Neuronal stem cell (in vitro differentiated cells): ENCODE measurements around the gene CPSF2.

Experiments
- DNase-seq: peaks from one replicate; pipeline ENCODE4 v3.0.0-alpha.2; 2013; ENCODE audit warnings: low spot score
- H2AFZ ChIP-seq: one replicate; pipeline ENCODE4 v1.6.1; 2013; ENCODE audit warnings: mild to moderate bottlenecking, low read length, inconsistent platforms
- H2AK5ac ChIP-seq: 2 replicates; pipeline ENCODE4 v1.6.1; 2013; ENCODE audit warnings: low read depth, mild to moderate bottlenecking, inconsistent platforms, low read length, moderate library complexity, mixed read lengths
- H2BK120ac ChIP-seq: 2 replicates; pipeline ENCODE4 v1.6.1; 2013; ENCODE audit warnings: low read depth, mild to moderate bottlenecking, inconsistent platforms, low read length, moderate library complexity, mixed read lengths
- H2BK12ac ChIP-seq: one replicate; pipeline ENCODE4 v1.6.1; 2013; ENCODE audit warnings: low read length, inconsistent platforms
- H2BK15ac ChIP-seq: 2 replicates; pipeline ENCODE4 v1.6.1; 2013; ENCODE audit warnings: mild to moderate bottlenecking, low read length, inconsistent platforms, mixed read lengths
- H2BK5ac ChIP-seq: one replicate; pipeline ENCODE4 v1.6.1; 2013; ENCODE audit warnings: inconsistent platforms, mild to moderate bottlenecking, low read length, moderate library complexity
- H3K14ac ChIP-seq: one replicate; pipeline ENCODE4 v1.6.1; 2013; ENCODE audit warnings: low read length, inconsistent platforms
- H3K18ac ChIP-seq: 2 replicates; pipeline ENCODE4 v1.6.1; 2013; ENCODE audit warnings: low read length, inconsistent platforms
- H3K23ac ChIP-seq: 2 replicates; pipeline ENCODE4 v1.6.1; 2013; ENCODE audit warnings: low read depth, mild to moderate bottlenecking, mixed read lengths, low read length, inconsistent platforms; ENCODE audit not compliant: poor library complexity
- H3K27ac ChIP-seq: replicated peaks from 3 replicates; pipeline ENCODE4 v1.5.1; 2013; ENCODE audit warnings: low read length, inconsistent platforms
- H3K27me3 ChIP-seq, 3 experiments: 2 replicates each; pipeline ENCODE4 v1.6.1; 2013; ENCODE audit warnings: low read length in 3 of 3, mild to moderate bottlenecking in 2 of 3, inconsistent platforms in 1 of 3, low read depth in 1 of 3, mixed read lengths in 1 of 3, moderate library complexity in 1 of 3; ENCODE audit not compliant: control insufficient read depth in 3 of 3, insufficient read depth in 3 of 3
- H3K36me3 ChIP-seq, 2 donors: replicated peaks in 1 of 2; 2 replicates each; pipeline ENCODE4 v1.6.1; 2013; ENCODE audit warnings: low read length in 2 of 2; ENCODE audit not compliant: control insufficient read depth in 2 of 2, insufficient read depth in 2 of 2
- H3K4ac ChIP-seq: 2 replicates; pipeline ENCODE4 v1.6.1; 2013; ENCODE audit warnings: inconsistent platforms, mild to moderate bottlenecking, low read length, moderate library complexity
- H3K4me1 ChIP-seq, 2 donors: 1 replicate in 1 of 2; 2 replicates in 1 of 2; pipeline ENCODE4 v1.6.1; 2013; ENCODE audit warnings: low read length in 2 of 2, low read depth in 1 of 2; ENCODE audit not compliant: control insufficient read depth in 2 of 2, insufficient read depth in 1 of 2
- H3K4me2 ChIP-seq: one replicate; pipeline ENCODE4 v1.6.1; 2013; ENCODE audit warnings: mild to moderate bottlenecking, low read length, inconsistent platforms; ENCODE audit not compliant: insufficient read depth, poor library complexity, severe bottlenecking
- H3K4me3 ChIP-seq, 2 donors: 2 replicates each; pipeline ENCODE4 v1.5.1; 2013; ENCODE audit warnings: low read length in 2 of 2, mild to moderate bottlenecking in 2 of 2, inconsistent platforms in 1 of 2, moderate library complexity in 1 of 2
- H3K79me1 ChIP-seq: one replicate; pipeline ENCODE4 v1.6.1; 2013; ENCODE audit warnings: low read depth, mild to moderate bottlenecking, inconsistent platforms, low read length, moderate library complexity
- H3K9ac ChIP-seq: one replicate; pipeline ENCODE4 v1.6.1; 2013; ENCODE audit warnings: mild to moderate bottlenecking, low read depth, low read length, inconsistent platforms; ENCODE audit not compliant: poor library complexity
- H3K9me3 ChIP-seq, 2 donors: replicated peaks in 1 of 2; 2 replicates each; pipeline versions ENCODE3 to v1.6.1; 2013; ENCODE audit warnings: low read length in 2 of 2, mild to moderate bottlenecking in 2 of 2, inconsistent platforms in 1 of 2, low read depth in 1 of 2, mixed read lengths in 1 of 2, moderate library complexity in 1 of 2; ENCODE audit not compliant: control insufficient read depth in 2 of 2, insufficient read depth in 1 of 2
- H4K8ac ChIP-seq: one replicate; pipeline ENCODE4 v1.6.1; 2013; ENCODE audit warnings: low read depth, mild to moderate bottlenecking, inconsistent platforms, low read length, moderate library complexity
- H4K91ac ChIP-seq: one replicate; pipeline ENCODE4 v1.6.1; 2013; ENCODE audit warnings: low read length, low read depth, mild to moderate bottlenecking, inconsistent platforms; ENCODE audit not compliant: poor library complexity
- WGBS, 2 donors: extraction: QIAGEN DNeasy Blood & Tissue Kit; methylation state at CpG; one replicate each; pipeline ENCODE4 v1.1.7; 2013; ENCODE audit warnings: missing lambda C conversion rate in 2 of 2, mixed read lengths in 1 of 2; ENCODE audit not compliant: insufficient read length in 2 of 2, insufficient replicate concordance in 1 of 2; ENCODE audit errors: extremely low coverage in 2 of 2; 5-methylcytosine and 5-hydroxymethylcytosine counted together

The CPSF2 gene

GRCh38 chr14:92106143-92106926, 15.4 kb upstream of the CPSF2 start, which contains the start of gene ATXN3:
Gene ATXN3 (minus strand): TSS chr14:92106582. CDS start chr14:92106552, 30 bp downstream.
- no peak within 1 kb of the TSS for H4K91ac ChIP-seq
- H3K23ac ChIP-seq, result peak within 1 kb of the TSS; percentile 85
- DNase-seq, result peak; percentile 93
- no CpG with 5 or more reads among the region's 66 CpGs for WGBS, 2 donors
- peak within 1 kb of the TSS; percentile 61 for H2BK120ac ChIP-seq
- H3K14ac ChIP-seq, result no peak within 1 kb of the TSS
- peak within 1 kb of the TSS; percentile 43 for H4K8ac ChIP-seq
- peak within 1 kb of the TSS; percentile 100 for H3K18ac ChIP-seq
- H2BK15ac ChIP-seq, result no peak within 1 kb of the TSS
- peaks cover 9% of the 10 kb centered on the region for H3K79me1 ChIP-seq
- no peaks in the 10 kb centered on the region for H3K36me3 ChIP-seq
- peaks cover 3 to 9% of the 10 kb centered on the region in 2 donors for H3K4me1 ChIP-seq
- H3K4ac ChIP-seq, result peak within 1 kb of the TSS; percentile 37
- H2BK5ac ChIP-seq, result peak within 1 kb of the TSS; percentile 82
- no peak within 1 kb of the TSS for H2AK5ac ChIP-seq
- H3K4me2 ChIP-seq, result peak within 1 kb of the TSS; percentile 81
- peak within 1 kb of the TSS; percentile 50 for H3K27ac ChIP-seq
- H2AFZ ChIP-seq, result peak within 1 kb of the TSS; percentile 98
- H3K9ac ChIP-seq, result peak within 1 kb of the TSS; percentile 92
- no peaks in the 10 kb centered on the region for H3K27me3 ChIP-seq
- H3K9me3 ChIP-seq, result no peaks in the 10 kb centered on the region
- no peak within 1 kb of the TSS for H2BK12ac ChIP-seq
- H3K4me3 ChIP-seq, result peak within 1 kb of the TSS; percentile 73 to 100

GRCh38 chr14:92108345-92109254, 13.2 kb upstream of the CPSF2 start:
- Histone ChIP-seq H3K27me3 (no peaks in the 10 kb centered on the region), H3K27ac (no peak overlapping the region), H2AFZ (peak overlapping the region; percentile 83), H3K23ac (no peak overlapping the region), H3K79me1 (peaks cover 9% of the 10 kb centered on the region), H2BK15ac (no peak overlapping the region), H4K8ac (no peak overlapping the region), H3K4me3 (no peak overlapping the region), H3K4ac (no peak overlapping the region), H3K9ac (no peak overlapping the region), H3K14ac (no peak overlapping the region), H3K9me3 (no peaks in the 10 kb centered on the region), H3K4me2 (no peak overlapping the region), H3K36me3 (no peaks in the 10 kb centered on the region), H2BK12ac (no peak overlapping the region), H4K91ac (no peak overlapping the region), H2BK5ac (no peak overlapping the region), H3K18ac (peak overlapping the region; percentile 21), H3K4me1 (peaks cover 3 to 9% of the 10 kb centered on the region in 2 donors), H2BK120ac (no peak overlapping the region), H2AK5ac (no peak overlapping the region)
- no CpG with 5 or more reads among the region's 11 CpGs for WGBS, 2 donors
- no peak for DNase-seq

- Histone ChIP-seq H2BK5ac (no peak overlapping the region), H3K9me3 (no peaks in the 10 kb centered on the region), H3K18ac (no peak overlapping the region), H3K4me2 (no peak overlapping the region), H4K91ac (no peak overlapping the region), H2BK15ac (no peak overlapping the region), H2BK120ac (no peak overlapping the region), H3K4me1 (peaks cover 3 to 9% of the 10 kb centered on the region in 2 donors), H2AFZ (no peak overlapping the region), H3K27me3 (no peaks in the 10 kb centered on the region), H3K79me1 (peaks cover 6% of the 10 kb centered on the region), H3K14ac (no peak overlapping the region), H2AK5ac (no peak overlapping the region), H4K8ac (no peak overlapping the region), H3K23ac (no peak overlapping the region), H3K9ac (no peak overlapping the region), H2BK12ac (no peak overlapping the region), H3K4me3 (no peak overlapping the region), H3K27ac (no peak overlapping the region), H3K36me3 (no peaks in the 10 kb centered on the region), H3K4ac (no peak overlapping the region)
- no peak for DNase-seq
- WGBS, 2 donors, result no CpG with 5 or more reads among the region's 5 CpGs
These were observed 12.3 kb upstream of the CPSF2 start for GRCh38 chr14:92109490-92109889.
